IPS DF 4.7 (cell line): ENCODE results near the gene LYPD1.

Experiments used
- DNase-seq: peaks from one replicate; pipeline ENCODE4 v3.0.0-alpha.2; 2013; ENCODE audit warnings: low spot score; ENCODE audit errors: extremely low read depth

The LYPD1 gene

GRCh38 chr2:132636346-132636745 lies 33.7 kb downstream of the LYPD1 start:
- DNase-seq, result no peak

- no peak for DNase-seq
Measured at GRCh38 chr2:132633635-132634034, 36.4 kb downstream of the LYPD1 start.

- DNase-seq, result no peak
Measured at GRCh38 chr2:132632000-132632649, 37.9 kb downstream of the LYPD1 start.

GRCh38 chr2:132627536-132627935 lies 42.5 kb downstream of the LYPD1 start:
- no peak for DNase-seq

- DNase-seq, result no peak
Measured at GRCh38 chr2:132623096-132623839, 46.7 kb downstream of the LYPD1 start.

GRCh38 chr2:132621131-132621875 lies 48.7 kb downstream of the LYPD1 start:
- no peak for DNase-seq

GRCh38 chr2:132620115-132620514 lies 49.9 kb downstream of the LYPD1 start:
- DNase-seq, result no peak

GRCh38 chr2:132618734-132619133 lies 51.3 kb downstream of the LYPD1 start:
- DNase-seq, result no peak

- no peak for DNase-seq
Measured at GRCh38 chr2:132617989-132618388, 52.0 kb downstream of the LYPD1 start.

- no peak for DNase-seq
Measured at GRCh38 chr2:132615329-132616085, 54.5 kb downstream of the LYPD1 start.

GRCh38 chr2:132611719-132612118 lies 58.3 kb downstream of the LYPD1 start:
- DNase-seq, result no peak

GRCh38 chr2:132609101-132609890 lies 60.7 kb downstream of the LYPD1 start:
- no peak for DNase-seq

- DNase-seq, result no peak
Measured at GRCh38 chr2:132608311-132608710, 61.7 kb downstream of the LYPD1 start.

- no peak for DNase-seq
Measured at GRCh38 chr2:132607426-132608090, 62.4 kb downstream of the LYPD1 start.

- DNase-seq, result no peak
Measured at GRCh38 chr2:132606649-132607048, 63.4 kb downstream of the LYPD1 start.

- DNase-seq, result no peak
Measured at GRCh38 chr2:132605236-132606180, 64.5 kb downstream of the LYPD1 start.

- no peak for DNase-seq
Measured at GRCh38 chr2:132604561-132604960, 65.4 kb downstream of the LYPD1 start.

GRCh38 chr2:132599556-132599955 lies 70.4 kb downstream of the LYPD1 start:
- DNase-seq, result no peak

GRCh38 chr2:132598536-132598935 lies 71.5 kb downstream of the LYPD1 start:
- no peak for DNase-seq
